GM12865 (cell line): Measurements from ENCODE around the gene OR4M1.
"Not testable (repeated sequence)": the region's sequence is repeated elsewhere in the genome, so short reads cannot be mapped to it uniquely, and the experiment has no call there.

Experiments used
- DNase-seq: peaks from one replicate; pipeline ENCODE4 v3.0.0; 2010; ENCODE audit warnings: low read depth
- H3K4me3 ChIP-seq: 2 replicates; pipeline ENCODE4 v1.5.1; 2011; ENCODE audit warnings: mild to moderate bottlenecking, low read depth, low read length, control low read depth
- CTCF ChIP-seq: IDR thresholded peaks from 2 replicates; pipeline ENCODE4 v1.5.1; 2011; ENCODE audit warnings: low read length, control low read depth, low read depth, inconsistent platforms; ENCODE audit not compliant: insufficient read depth; ENCODE audit errors: missing control alignments

Gene OR4M1

GRCh38 chr14:19775587-19775986, 2.3 kb downstream of the OR4M1 start:
- H3K4me3 ChIP-seq, result no peak overlapping the region
- TF ChIP-seq CTCF, result no peak
- no peak for DNase-seq

- DNase-seq, H3K4me3 ChIP-seq: not testable (repeated sequence)
These were observed 12.5 kb downstream of the OR4M1 start for GRCh38 chr14:19785848-19786247.

DNA sequence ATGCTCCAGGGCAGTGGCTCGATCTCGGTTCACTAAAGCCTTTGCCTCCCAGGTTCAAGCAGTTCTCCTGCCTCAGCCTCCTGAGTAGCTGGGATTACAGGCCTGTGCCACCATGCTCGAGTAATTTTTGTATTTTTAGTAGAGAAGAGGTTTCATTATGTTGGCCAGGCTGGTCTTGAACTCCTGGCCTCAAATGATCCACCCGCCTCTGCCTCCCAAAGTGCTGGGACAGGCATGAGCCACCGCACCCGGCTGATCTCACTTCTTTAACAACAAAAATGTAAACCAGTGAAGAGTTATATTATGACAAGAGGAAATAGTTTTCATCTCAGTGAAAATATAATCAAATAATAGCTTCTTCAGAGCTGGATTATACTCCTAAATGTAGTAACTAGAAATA, 14.0 kb downstream of the OR4M1 start:
- H3K4me3 ChIP-seq, DNase-seq: not testable (repeated sequence)

GRCh38 chr14:19788150-19788549, 14.8 kb downstream of the OR4M1 start:
- not testable (repeated sequence) for DNase-seq, H3K4me3 ChIP-seq

DNA sequence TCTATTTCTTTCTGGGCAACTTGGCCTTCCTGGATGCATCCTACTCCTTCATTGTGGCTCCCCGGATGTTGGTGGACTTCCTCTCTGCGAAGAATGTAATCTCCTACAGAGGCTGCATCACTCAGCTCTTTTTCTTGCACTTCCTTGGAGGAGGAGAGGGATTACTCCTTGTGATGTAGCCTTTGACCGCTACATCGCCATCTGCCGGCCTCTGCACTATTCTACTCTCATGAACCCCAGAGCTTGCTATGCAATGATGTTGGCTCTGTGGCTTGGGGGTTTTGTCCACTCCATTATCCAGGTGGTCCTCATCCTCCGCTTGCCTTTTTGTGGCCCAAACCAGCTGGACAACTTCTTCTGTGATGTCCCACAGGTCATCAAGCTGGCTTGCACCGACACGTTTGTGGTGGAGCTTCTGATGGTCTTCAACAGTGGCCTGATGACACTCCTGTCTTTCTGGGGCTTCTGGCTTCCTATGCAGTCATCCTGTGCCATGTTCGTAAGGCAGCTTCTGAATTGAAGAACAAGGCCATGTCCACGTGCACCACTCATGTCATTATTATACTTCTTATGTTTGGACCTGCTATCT, 23.3 kb downstream of the OR4M1 start:
- H3K4me3 ChIP-seq, DNase-seq: not testable (repeated sequence)

DNA sequence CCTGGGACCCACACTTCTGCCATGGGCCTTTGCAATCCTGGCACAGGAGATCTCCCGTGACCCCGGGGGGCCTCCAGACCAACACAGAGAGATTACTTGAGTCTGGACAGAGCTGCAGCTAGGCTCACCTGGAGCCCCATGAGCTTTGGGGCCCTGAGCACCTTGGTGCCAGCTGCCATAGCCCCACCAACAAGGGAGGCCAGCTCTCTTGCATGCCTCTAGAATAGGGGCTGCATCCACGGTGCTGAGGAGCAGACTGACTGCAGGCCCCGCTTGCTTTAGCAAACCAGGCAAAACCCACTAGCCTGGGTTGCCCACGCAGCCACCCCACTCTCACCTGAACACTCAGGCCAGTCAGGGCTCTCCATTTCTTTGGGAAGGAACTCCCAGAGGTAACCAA, 26.6 kb downstream of the OR4M1 start:
- TF ChIP-seq CTCF, result no peak
- H3K4me3 ChIP-seq, result no peak overlapping the region
- DNase-seq, result no peak

GRCh38 chr14:19800282-19801117, 27.2 kb downstream of the OR4M1 start:
- no peak for DNase-seq
- no peak overlapping the region for H3K4me3 ChIP-seq
- TF ChIP-seq CTCF, result no peak

DNA sequence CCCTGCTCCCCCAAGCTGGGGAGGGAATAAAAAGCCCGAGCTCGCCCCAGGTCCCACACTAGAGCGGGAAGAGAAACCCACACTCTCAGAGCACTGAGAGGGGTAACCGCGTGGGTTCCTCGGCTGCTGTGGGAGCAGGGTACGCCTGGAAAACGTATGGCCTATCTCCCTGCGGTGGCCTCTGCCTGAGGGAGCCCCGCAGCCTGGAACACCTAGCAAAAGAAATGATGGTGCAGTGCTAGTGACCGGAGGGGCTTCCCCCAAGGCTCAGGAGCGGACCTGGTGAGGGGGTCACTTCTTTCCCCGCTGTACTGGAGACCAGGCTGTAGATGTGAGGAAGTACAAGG, 27.8 kb downstream of the OR4M1 start:
- H3K4me3 ChIP-seq, result no peak overlapping the region
- no peak for TF ChIP-seq CTCF
- DNase-seq, result no peak

DNA sequence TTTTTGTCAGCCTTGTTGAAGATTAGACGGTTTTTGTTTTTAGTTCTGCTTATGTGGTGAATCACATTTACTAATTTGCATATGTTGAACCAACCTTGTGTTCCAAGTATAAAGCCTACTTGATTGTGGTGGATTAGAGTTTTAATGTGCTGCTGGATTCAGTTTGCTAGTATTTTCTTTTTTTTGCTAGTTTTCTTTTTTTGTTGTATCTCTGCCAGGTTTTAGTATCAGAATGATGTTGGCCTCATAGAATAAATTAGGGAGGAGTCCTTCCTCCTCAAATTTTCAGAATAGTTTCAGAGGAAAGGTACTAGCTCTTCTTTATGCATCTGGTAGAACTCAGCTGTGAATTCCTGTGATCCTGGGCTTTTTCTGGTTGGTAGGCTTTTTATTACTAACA, 30.2 kb downstream of the OR4M1 start, which contains the start of gene OR4N2:
Gene OR4N2, plus strand, starts transcription at position 301 of the 400 bp plus-strand sequence. CDS start 23,679 bp downstream, outside the sequence.
- DNase-seq, H3K4me3 ChIP-seq: not testable (repeated sequence)

GRCh38 chr14:19813171-19813920, 40.0 kb downstream of the OR4M1 start:
- H3K4me3 ChIP-seq, DNase-seq: not testable (repeated sequence)

- not testable (repeated sequence) for DNase-seq, H3K4me3 ChIP-seq
These were observed 46.6 kb downstream of the OR4M1 start for GRCh38 chr14:19819879-19820278.

- not testable (repeated sequence) for DNase-seq, H3K4me3 ChIP-seq
These were observed 47.7 kb downstream of the OR4M1 start for GRCh38 chr14:19821016-19821415.
